VCaP (cell line): ENCODE results near the gene SCMH1.

ENCODE experiments used
- H3K27ac ChIP-seq: fragments of 450-650 bp; 2 replicates; pipeline ENCODE4 v1.5.1; 2017
- CTCF ChIP-seq: fragments of 450-650 bp; conservative IDR thresholded peaks from 2 replicates; pipeline ENCODE4 v1.5.1; 2017; ENCODE audit warnings: mild to moderate bottlenecking, moderate library complexity

The SCMH1 gene

GRCh38 chr1:41174170-41174569 lies 67.9 kb downstream of the SCMH1 start:
- H3K27ac ChIP-seq: no peak overlapping the region; the same call in 1 of the 2 replicates
- no peak for TF ChIP-seq CTCF

DNA sequence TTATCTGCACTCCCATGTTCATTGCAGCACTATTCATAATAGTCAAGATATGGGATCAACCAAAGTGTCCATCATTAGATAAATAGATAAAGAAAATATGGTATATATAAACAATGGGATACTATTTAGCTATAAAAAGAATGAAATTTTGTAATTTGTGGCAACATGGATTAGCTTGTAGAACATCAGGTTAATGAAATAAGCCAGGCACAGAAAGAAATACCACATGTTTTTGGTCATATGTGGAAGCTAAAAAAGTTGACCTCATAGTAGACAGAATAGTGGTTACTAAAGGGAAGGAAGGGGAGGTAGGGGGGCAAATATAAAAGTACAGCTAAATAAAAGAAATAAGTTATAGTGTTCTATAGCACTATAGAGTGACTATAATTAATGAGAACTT lies 68.5 kb downstream of the SCMH1 start:
- no peak overlapping the region for H3K27ac ChIP-seq
- TF ChIP-seq CTCF: no peak

DNA sequence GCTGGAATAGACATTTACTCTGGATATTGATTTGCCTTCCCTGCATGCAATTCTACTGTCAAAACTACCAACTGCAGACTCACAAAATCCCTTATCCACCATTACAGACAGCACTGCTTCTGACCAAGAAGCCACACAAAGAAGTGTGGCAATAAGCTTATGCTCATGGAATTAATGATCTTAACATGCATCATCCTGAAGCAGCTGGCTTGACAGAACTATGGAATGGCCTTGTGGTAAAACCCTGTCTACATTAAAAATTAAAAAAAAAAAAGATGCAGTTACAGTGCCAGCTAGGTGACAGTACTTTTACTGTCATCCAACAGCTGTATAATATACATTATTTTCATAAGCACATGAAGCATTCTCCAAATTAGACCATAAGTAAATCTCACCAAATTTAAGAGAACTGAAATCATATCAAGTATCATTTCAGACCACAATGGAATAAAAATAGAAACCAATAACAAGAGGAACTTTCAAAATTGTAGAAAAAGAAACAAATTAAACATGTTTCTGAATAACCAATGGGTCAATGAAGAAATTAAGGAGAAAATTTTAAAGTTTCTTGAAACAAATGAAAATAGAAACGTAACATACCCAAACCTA lies 70.7 kb downstream of the SCMH1 start:
- no peak for TF ChIP-seq CTCF

DNA sequence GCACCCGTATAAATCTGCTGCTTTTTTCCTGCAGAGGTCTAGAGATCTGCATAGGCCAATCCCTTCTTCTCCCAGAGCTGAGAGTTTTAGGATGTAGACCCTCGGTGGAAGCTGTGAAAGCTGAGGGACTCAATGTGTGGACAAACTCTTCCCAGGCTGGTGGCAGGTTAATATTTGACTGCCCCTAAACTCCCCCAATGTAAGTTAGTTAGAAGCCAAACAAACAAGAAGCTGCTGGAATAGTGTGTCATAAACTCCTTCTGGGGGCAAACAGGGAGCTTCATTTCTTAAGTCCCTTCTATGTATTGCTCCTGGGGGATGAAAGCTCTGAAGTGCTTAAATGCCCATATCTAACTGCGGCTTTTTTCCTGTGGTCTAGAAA lies 72.3 kb downstream of the SCMH1 start:
- H3K27ac ChIP-seq: no peak overlapping the region
- no peak for TF ChIP-seq CTCF

More for the DNA sequence above, 70.7 kb downstream of the SCMH1 start:
- H3K27ac ChIP-seq: peak overlapping the region; percentile 31

GRCh38 chr1:41169066-41169798 lies 72.9 kb downstream of the SCMH1 start:
- H3K27ac ChIP-seq: no peak overlapping the region
- TF ChIP-seq CTCF: no peak

GRCh38 chr1:41167667-41168066 lies 74.4 kb downstream of the SCMH1 start:
- H3K27ac ChIP-seq: no peak overlapping the region
- TF ChIP-seq CTCF: no peak

- H3K27ac ChIP-seq: no peak overlapping the region
- no peak for TF ChIP-seq CTCF
Measured at GRCh38 chr1:41164727-41165126, 77.4 kb downstream of the SCMH1 start.
